Muscle of arm (tissue), 12 donors: Measurements from ENCODE around the gene ARHGDIA. TPM values are rescaled to one million over a fixed set of nuclear protein-coding genes. Genes with fewer than 3 reads are reported as not detected.

ENCODE experiments used
- DNase-seq: peaks from one replicate; pipeline ENCODE4 v3.0.0-alpha.2; 2013
- polyA plus RNA-seq, 12 donors: library from polyadenylated mRNA; unstranded; fragments of 120-200 nt; gene quantifications; one replicate each; pipeline ENCODE4 v1.2.1, GENCODE V29; 2013; ENCODE audit not compliant: insufficient read length in 12 of 12

ARHGDIA gene
- polyA plus RNA-seq, 12 donors: 114 to 310 (median 158) TPM; not detected in 1

GRCh38 chr17:81890447-81891302 lies 19.5 kb upstream of the ARHGDIA start:
- no peak for DNase-seq

GRCh38 chr17:81889602-81890001 lies 18.5 kb upstream of the ARHGDIA start:
- DNase-seq: no peak

DNA sequence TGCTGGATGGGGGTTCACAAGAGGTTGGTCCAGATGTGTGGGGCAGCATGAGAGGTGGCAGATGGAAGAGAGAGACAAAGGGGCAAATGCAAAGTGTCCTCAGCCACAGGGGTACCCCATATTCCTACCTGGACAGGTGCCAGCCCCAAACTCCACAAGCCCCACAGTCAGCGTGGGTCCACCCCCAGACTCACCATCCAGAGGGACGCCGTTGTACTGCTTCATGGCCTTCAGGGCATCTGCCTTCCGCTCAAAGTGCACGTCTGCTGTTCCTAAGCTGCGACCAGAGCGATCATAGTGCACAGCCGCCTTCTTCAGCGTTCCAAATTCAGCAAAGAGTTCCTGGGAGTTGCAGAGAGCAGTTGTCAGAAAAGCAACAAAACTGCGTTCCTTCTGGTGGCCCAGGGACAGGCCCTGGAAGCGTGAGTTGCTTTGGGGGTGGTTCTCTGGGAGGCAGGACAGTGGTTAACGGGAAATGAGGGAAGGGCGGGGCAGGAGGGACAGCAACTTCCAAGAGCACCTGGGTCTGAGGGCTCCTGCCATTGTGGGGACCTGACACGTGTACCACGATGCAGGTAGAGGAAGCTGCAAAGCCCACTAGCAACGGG lies 18.0 kb upstream of the ARHGDIA start:
- DNase-seq: no peak

- DNase-seq: no peak
Observed at GRCh38 chr17:81888105-81888987, 17.2 kb upstream of the ARHGDIA start.

DNA sequence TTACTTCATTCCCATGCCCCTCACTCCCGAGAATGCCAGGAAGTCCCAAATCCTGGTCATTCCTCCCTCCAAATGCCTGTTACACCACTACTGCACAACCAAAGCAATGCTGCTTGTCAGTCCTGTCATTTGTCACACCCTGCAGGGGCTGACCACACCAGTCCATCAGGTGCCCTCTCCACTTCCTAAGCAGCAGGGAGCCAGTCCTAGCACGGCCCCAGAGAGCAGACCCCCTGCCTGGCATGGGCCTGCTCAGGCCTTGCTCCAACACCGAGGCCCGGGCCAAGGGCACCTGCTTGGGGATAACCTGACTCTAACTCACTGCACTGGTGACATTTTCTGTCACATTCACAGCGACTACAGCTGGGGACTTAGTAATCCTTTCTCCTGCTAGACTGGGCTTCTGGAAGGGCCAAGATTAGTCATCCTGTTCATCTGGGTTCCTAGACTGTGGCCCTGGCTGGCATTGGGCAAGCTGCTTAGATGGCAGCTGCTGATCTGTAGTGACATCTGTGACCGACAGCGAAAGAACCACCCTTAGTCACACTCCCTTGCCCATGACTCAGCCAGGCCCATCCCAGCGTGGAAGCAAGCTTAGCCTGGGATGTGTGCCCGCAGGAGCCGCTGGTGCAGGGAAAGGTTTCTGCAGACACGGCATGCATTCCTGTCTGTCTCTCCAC lies 14.9 kb upstream of the ARHGDIA start:
- DNase-seq: no peak

- DNase-seq: no peak
Observed at GRCh38 chr17:81885454-81885853, 14.3 kb upstream of the ARHGDIA start.

GRCh38 chr17:81884968-81885367 lies 13.8 kb upstream of the ARHGDIA start:
- no peak for DNase-seq

DNA sequence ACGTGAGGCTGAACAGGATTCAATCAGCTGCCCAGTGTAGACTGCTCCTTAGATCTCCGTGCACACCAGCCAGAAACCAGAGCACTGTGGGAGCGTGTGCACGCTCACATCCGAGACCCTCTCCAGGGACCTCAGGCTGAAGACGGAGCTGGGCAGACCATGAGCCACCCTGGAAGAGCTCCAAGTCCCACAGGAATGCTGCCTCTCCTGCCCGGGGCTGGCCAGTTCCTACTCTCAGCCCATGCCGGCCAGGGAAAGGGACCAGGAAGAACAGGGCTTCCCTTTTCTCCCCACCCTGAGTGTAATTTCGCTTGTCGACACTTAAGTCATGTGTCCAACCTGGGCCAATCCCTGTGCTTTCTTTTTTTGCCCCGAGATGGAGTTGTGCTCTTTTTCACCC lies 13.4 kb upstream of the ARHGDIA start:
- DNase-seq: no peak

- no peak for DNase-seq
Observed at GRCh38 chr17:81879121-81879520, 8.0 kb upstream of the ARHGDIA start.

GRCh38 chr17:81878294-81878693 lies 7.2 kb upstream of the ARHGDIA start:
- no peak for DNase-seq

DNA sequence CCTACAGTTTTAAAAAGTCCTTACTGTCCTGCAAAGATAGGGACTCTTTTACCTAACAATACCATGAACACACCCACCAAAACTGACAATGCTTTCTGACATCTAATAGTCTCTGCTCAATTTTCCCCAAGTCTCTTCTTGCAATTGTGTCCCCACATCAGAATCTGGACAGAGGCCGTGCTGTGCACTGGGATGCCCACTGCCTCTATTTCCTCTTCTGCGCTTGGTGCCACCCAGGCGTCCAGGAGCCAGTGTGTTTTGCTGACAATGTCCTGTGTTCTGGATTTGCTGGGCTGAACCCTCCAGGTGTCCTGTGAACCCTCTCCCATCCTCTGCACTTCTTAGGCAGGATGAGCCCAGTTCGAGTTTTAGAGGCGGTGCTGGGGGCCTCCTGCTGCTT lies 6.4 kb upstream of the ARHGDIA start:
- no peak for DNase-seq

DNA sequence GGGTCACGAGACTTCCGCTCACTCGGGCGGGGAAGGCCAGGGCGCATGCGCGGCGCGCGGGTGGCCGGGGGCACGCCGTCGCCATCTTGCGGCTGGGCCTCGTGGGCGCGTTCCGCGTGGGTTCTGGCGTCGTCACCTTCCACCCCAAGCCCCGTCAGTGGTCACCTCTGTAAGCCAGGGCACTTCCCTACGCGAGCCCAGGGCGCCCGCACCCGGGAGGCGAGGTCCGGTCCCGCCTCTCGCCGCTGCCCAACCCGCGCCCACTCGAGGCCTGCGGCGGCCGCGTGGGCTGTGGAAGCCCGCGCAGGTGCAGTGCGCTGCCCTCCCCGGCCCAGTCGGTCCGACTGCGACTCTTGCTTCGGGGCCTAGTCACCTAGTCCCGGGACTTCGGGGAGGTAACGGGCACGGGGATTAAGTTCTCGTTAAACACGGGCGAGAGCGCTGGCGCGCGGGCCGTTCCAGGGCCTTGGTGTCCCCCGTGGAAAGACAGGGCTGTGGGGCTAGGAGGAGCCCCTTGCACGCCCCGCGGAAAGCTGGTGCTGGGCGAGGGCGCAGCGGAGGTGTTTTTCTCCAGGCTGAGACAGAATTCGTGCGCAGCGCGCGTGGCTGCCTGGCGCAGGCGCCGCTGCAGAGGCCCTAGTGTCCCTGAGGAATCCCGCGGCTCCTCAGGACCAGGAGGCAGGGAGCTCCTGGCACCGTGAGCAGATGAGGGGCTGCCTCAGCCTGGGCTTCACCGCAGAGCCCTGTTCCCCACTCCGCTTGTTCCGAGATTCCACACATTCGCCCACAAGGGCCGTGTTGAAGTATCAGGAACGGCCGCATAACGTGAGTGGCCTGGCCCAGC lies 472 bp upstream of the ARHGDIA start:
- DNase-seq: peak; percentile 92

DNA sequence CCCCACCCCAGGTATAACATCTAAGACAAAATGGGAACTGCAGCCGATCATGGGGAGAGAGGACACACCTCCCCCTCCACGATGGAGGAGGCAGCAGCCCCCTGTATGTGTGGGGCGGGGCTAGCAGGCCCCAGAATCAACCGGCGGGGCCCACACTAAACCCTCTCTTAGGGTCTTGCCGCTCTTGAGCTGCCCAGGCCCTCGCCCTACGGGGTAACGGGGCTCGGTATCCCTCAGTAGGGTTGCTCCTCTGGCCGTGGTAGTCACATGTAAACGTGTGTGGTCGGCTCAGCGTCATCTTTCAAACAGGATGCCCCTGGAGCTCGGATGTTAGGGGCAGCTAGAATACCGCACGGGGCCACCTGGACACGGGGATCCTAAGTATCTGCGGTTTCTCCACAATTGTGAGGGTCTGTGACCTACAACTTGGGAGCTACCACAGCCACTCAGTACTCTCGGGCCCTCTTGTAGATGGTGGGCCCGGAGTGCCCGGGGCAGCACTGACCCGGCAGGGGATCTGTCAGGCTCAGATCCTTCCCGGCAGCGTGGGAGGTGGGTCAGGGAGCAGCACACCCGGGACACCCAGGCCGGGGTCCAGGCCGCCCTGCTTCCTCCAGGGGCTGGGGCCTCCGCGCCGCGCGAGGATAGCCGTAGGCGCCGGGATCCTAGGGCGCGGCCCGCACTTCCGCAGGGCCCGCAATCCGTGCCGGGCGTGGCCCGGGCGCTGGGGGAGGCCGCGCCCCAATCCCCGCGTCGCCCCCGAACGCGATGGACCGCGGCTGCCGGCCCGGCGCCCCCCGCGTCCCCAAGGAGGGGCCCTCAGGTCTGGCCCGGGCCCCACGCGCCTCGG lies 781 bp downstream of the ARHGDIA start:
- DNase-seq: no peak

DNA sequence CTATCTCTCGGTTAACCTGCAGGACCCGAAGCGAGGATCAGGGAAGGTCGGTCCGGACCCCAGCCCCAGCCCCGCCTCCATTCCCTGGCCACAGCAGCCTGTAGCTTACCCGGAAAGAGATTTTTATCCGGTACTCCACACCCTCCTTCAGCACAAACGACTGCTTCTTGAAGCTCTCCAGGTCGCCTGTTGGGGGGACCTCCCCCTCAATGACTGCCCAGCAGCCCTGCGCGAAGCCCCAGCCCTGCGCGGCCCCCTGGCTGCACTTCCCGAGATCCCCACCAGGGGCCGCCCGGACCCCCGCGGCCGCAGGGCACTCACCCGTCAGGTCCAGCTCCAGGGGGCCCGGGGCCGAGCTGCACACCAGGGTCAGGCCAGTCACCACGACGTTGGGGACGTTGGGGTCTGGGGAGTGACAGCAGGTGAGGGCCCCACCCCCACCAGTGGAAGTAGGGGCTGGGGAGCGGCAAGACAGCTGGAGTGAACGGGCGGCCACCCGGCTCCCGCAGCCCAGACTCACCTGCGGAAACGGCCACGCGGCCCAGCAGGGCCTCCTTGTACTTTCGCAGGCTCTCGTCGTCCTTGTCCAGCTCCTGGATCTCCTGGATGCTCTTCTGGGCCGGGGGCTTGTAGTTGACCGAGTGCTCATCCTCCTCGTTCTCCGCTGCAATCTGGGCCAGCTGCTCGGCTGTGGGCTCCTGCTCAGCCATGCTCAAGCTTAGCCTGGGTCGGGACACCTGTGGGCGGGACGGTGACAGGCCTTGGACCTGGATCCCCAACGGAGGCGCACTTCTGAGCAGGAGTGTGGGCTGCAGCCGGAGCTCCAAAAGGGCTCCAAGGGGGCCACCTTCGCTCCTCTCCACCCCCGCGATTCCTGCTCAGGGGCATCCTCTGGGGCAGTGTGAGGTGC lies 1.7 kb downstream of the ARHGDIA start:
- no peak for DNase-seq

GRCh38 chr17:81868674-81869220 lies 2.4 kb downstream of the ARHGDIA start:
- no peak for DNase-seq

GRCh38 chr17:81867991-81868673 lies 3.0 kb downstream of the ARHGDIA start:
- no peak for DNase-seq

DNA sequence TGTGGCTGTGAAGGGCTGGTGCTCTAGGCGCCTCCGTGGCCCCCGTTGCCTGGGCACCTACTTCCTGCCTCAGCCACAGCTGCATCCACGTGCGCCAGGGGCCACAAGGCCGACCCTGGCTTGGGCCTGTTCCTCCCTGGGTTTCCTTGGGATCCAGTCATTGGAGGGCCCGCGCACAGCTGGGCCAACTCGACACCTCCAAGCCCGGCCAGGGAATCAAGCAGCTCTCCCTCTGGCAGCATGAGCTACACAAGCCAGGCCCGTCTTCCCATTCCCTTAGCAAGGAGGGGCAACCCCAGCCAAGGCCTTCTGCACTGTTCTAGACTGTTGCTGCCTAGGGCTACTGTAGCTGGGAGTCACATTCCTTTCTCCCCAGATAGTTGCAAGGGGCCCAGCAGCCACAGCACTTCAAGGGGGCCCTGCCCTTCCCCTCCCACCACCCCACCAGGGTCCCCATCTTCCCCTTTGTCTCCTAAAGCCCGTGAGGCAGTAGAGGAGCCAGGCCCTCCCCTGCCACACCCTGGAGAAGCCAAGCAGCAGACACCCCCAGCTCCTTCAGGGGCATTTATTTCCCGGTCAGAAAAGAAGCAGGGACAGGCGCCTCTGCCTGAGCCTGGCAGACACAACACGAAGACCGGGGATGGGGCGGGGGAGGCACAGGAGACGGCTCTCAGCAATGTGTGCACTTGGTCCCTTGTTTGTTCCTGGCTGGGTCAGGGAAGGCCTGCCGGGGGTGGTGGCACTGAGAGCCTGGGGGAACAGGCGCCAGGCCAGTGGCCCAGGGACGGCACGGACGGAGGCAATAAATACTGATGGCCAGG lies 3.8 kb downstream of the ARHGDIA start:
- DNase-seq: no peak
